ENCODE results near the gene SGMS1. TPM values are rescaled to one million over a fixed set of nuclear protein-coding genes. Genes with fewer than 3 reads are reported as not detected.

The SGMS1 gene
- total RNA-seq, 1 donor from 2014 or later: 9.2 TPM

DNA sequence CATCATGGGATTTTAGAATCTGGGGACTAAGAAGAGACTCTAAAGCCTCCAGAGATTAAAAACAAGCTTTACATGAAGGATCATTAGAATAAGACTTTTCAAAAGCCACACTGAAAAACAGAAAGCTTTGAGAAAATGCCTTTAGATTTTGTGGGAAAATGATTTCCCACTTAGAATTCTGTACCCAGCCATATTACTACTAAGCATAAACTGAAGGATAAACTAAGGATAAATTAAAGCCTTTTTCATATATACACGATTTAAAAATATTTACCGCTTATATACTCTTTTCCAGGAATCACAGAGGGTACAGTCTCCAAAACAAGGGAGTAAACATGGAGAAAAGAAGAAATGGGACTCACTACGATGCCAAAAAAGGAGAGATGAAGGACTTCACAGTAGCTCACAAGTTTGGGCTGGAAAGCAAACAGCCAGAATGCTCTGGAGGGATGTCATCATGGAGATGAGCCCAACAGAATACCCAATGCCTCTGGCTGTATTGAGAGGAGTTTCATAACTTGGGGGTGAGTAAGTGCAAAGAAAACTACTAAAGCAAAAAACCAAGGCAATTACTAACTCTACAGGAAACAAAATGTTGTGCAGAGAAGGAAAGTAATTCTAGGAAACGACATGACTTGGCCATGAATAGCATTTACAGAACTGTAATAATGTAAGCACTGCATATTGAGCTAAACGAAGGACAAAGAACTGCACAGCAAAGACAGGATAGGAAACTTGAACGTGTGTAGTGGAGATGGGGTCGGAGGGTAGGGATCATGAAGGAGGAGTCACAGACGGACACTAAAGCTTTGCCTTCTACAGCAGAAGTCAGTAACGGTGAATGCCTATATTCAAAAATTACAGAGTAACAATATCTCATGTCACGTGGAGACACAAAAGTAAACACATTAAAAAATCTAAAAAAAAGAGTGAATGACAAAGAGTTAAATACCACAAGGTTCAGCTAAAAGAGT lies 311.0 kb downstream of the SGMS1 start:
- H3K9me3 ChIP-seq (ENCODE audit: low read depth): no peaks in the 10 kb centered on the region
- no peak for DNase-seq (ENCODE audit: low spot score)
- H3K36me3 ChIP-seq: no peaks in the 10 kb centered on the region
- no peak overlapping the region for H2AFZ ChIP-seq (replicated peaks)
- no peaks in the 10 kb centered on the region for H3K79me2 ChIP-seq (ENCODE audit: low read depth)
- H3K4me1 ChIP-seq: no peaks in the 10 kb centered on the region
- no peaks in the 10 kb centered on the region for H4K20me1 ChIP-seq (ENCODE audit: low read depth)
- H3K27me3 ChIP-seq: no peaks in the 10 kb centered on the region
- H3F3A ChIP-seq (ENCODE audit: low read depth): no peaks in the 10 kb centered on the region
- Mint-ChIP-seq H3K4me3 (no peak overlapping the region), H3K9me3 (no peaks in the 10 kb centered on the region), H3K4me1 (no peaks in the 10 kb centered on the region), H3K27ac (no peak overlapping the region), H3K27me3 (ENCODE audit: insufficient read depth, low read depth) (peaks cover 2% of the 10 kb centered on the region), H3K36me3 (peaks cover 7% of the 10 kb centered on the region)
- TF ChIP-seq, protein P1, sequence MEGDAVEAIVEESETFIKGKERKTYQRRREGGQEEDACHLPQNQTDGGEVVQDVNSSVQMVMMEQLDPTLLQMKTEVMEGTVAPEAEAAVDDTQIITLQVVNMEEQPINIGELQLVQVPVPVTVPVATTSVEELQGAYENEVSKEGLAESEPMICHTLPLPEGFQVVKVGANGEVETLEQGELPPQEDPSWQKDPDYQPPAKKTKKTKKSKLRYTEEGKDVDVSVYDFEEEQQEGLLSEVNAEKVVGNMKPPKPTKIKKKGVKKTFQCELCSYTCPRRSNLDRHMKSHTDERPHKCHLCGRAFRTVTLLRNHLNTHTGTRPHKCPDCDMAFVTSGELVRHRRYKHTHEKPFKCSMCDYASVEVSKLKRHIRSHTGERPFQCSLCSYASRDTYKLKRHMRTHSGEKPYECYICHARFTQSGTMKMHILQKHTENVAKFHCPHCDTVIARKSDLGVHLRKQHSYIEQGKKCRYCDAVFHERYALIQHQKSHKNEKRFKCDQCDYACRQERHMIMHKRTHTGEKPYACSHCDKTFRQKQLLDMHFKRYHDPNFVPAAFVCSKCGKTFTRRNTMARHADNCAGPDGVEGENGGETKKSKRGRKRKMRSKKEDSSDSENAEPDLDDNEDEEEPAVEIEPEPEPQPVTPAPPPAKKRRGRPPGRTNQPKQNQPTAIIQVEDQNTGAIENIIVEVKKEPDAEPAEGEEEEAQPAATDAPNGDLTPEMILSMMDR (IDR thresholded peaks at IDR 0.05): no peak
- TF ChIP-seq EZH2 (IDR thresholded peaks at IDR 0.05) (no peak), EZH2phosphoT487 (IDR thresholded peaks at IDR 0.05) (no peak)
- H3K4me2 ChIP-seq: no peak overlapping the region
- no peak overlapping the region for H3K9ac ChIP-seq
- H3K27ac ChIP-seq: no peak overlapping the region
- H3K4me3 ChIP-seq: no peak overlapping the region

DNA sequence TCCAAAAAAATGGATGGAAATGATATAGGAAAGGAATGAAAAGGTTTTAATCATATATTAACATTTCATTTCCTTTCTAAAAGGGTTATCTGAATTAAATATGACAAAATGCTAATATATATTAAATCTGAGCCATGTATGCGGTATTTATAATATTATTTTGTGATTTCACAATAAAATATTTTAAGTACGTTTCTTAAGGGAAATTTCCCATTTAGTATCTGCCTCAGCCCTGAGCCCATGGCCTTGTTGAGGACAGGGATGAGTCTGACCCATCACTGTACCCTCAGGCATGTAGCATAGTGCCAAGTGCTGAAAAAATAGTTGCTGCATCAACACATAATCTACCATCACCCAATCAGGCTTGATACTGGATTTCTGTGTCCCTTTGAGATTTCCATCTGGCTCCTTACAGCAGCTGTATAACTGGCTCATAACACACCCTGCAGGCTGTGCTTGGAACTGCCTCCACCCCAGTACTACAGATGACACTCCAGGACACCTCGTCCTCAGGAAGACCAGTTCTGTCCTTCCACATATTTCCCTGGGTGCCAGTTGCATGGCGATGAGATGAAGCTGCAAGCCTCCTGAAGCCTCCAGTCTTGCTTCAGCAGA lies 313.1 kb downstream of the SGMS1 start:
- no peaks in the 10 kb centered on the region for H3K4me1 Mint-ChIP-seq
- Histone ChIP-seq H2AFZ (replicated peaks) (no peak overlapping the region), H3K4me2 (no peak overlapping the region), H3K79me2 (ENCODE audit: low read depth) (no peaks in the 10 kb centered on the region), H3K27me3 (no peaks in the 10 kb centered on the region), H3K4me1 (no peaks in the 10 kb centered on the region), H3F3A (ENCODE audit: low read depth) (no peaks in the 10 kb centered on the region), H3K4me3 (no peak overlapping the region), H3K9me3 (ENCODE audit: low read depth) (no peaks in the 10 kb centered on the region), H4K20me1 (ENCODE audit: low read depth) (no peaks in the 10 kb centered on the region), H3K36me3 (no peaks in the 10 kb centered on the region), H3K9ac (no peak overlapping the region), H3K27ac (no peak overlapping the region)
- no peaks in the 10 kb centered on the region for H3K9me3 Mint-ChIP-seq
- peaks cover 2% of the 10 kb centered on the region for H3K27me3 Mint-ChIP-seq (ENCODE audit: insufficient read depth, low read depth)
- H3K27ac Mint-ChIP-seq: no peak overlapping the region
- peak; percentile 37 for DNase-seq (ENCODE audit: low spot score)
- peaks cover 9% of the 10 kb centered on the region for H3K36me3 Mint-ChIP-seq
- no peak for TF ChIP-seq EZH2phosphoT487 (IDR thresholded peaks at IDR 0.05)
- TF ChIP-seq, protein P1 (IDR thresholded peaks at IDR 0.05): peak; percentile 56
- TF ChIP-seq EZH2 (IDR thresholded peaks at IDR 0.05): no peak
- H3K4me3 Mint-ChIP-seq: no peak overlapping the region

DNA sequence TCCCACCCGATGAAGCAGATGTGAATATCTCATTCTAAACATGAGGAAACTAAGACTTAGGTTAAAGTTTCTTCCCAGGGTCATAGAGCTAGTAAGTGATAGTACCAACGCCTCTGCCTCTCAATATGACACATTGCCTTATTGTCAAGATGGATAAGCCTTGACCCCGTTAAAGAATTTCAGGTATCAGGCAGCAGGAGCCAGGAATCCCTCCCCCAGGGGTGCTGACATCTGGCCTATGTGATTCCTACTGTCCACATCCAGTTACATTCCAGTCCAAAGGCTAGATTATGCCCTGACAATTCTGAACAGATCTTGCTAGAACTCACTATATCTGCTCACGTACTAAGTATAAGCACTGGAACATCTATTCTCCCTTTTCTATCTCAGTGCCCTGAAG lies 314.4 kb downstream of the SGMS1 start:
- Histone ChIP-seq H3K36me3 (no peaks in the 10 kb centered on the region), H3K27ac (no peak overlapping the region), H4K20me1 (ENCODE audit: low read depth) (no peaks in the 10 kb centered on the region), H3K9ac (no peak overlapping the region), H3K27me3 (no peaks in the 10 kb centered on the region), H3K4me2 (no peak overlapping the region), H3K4me1 (no peaks in the 10 kb centered on the region), H3K9me3 (ENCODE audit: low read depth) (no peaks in the 10 kb centered on the region), H2AFZ (replicated peaks) (no peak overlapping the region), H3K4me3 (no peak overlapping the region), H3K79me2 (ENCODE audit: low read depth) (no peaks in the 10 kb centered on the region), H3F3A (ENCODE audit: low read depth) (no peaks in the 10 kb centered on the region)
- no peaks in the 10 kb centered on the region for H3K9me3 Mint-ChIP-seq
- TF ChIP-seq, protein P1 (IDR thresholded peaks at IDR 0.05): no peak
- H3K27ac Mint-ChIP-seq: no peak overlapping the region
- H3K4me3 Mint-ChIP-seq: no peak overlapping the region
- no peaks in the 10 kb centered on the region for H3K4me1 Mint-ChIP-seq
- peaks cover 9% of the 10 kb centered on the region for H3K36me3 Mint-ChIP-seq
- DNase-seq (ENCODE audit: low spot score): no peak
- H3K27me3 Mint-ChIP-seq (ENCODE audit: insufficient read depth, low read depth): peaks cover 2% of the 10 kb centered on the region

Measured in neural progenitor cell (in vitro differentiated cells).